ENCODE results near the gene ESRRG.

ESRRG gene

DNA sequence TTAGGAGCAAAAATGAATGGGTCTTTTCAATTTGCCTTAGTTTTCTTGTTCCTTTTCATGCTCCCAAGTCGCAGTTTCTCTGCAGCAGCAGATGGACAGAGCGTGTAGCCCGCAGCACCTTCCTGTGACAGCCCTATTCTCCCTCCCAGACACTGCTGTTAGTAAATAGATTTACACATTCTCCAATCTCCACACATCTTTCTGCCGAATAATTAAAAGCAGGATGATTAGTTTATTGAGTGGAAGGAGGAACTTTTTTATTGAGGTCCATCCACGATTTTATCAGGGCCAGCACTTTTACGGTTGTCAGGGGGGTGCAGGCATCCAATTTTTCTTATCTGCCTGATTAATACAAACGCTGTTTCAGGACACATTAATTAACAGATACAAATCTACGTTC, 201.8 kb downstream of the ESRRG start:
- H2AFZ ChIP-seq (ENCODE audit: low read length) = no peak overlapping the region
- H3K36me3 ChIP-seq (ENCODE audit: insufficient read depth, low read length) = no peaks in the 10 kb centered on the region
- H3K9me3 ChIP-seq (ENCODE audit: low read length) = no peaks in the 10 kb centered on the region
- no peak overlapping the region for H3K9ac ChIP-seq (ENCODE audit: low read length)
- no peak overlapping the region for H3K27ac ChIP-seq (ENCODE audit: low read depth, low read length, poor library complexity, severe bottlenecking)
- no peaks in the 10 kb centered on the region for H3F3A ChIP-seq (ENCODE audit: insufficient read depth, low read length)
- no peaks in the 10 kb centered on the region for H3K79me2 ChIP-seq (ENCODE audit: insufficient read depth, low read length)
- H3K4me1 ChIP-seq (ENCODE audit: insufficient read depth, low read length, severe bottlenecking) = no peaks in the 10 kb centered on the region
- no peaks in the 10 kb centered on the region for H4K20me1 ChIP-seq (ENCODE audit: insufficient read depth, low read length)
- no peaks in the 10 kb centered on the region for H3K27me3 ChIP-seq (ENCODE audit: insufficient read depth, low read length)
- no peak overlapping the region for H3K4me3 ChIP-seq (ENCODE audit: low read depth, low read length, poor library complexity, severe bottlenecking)
- H3K9me2 ChIP-seq (ENCODE audit: low read depth, low read length) = no peaks in the 10 kb centered on the region
- H3K4me2 ChIP-seq (ENCODE audit: low read length) = no peak overlapping the region
- TF ChIP-seq EZH2 (IDR thresholded peaks at IDR 0.05; ENCODE audit: borderline replicate concordance, low read length) = no peak
- TF ChIP-seq, protein P1, sequence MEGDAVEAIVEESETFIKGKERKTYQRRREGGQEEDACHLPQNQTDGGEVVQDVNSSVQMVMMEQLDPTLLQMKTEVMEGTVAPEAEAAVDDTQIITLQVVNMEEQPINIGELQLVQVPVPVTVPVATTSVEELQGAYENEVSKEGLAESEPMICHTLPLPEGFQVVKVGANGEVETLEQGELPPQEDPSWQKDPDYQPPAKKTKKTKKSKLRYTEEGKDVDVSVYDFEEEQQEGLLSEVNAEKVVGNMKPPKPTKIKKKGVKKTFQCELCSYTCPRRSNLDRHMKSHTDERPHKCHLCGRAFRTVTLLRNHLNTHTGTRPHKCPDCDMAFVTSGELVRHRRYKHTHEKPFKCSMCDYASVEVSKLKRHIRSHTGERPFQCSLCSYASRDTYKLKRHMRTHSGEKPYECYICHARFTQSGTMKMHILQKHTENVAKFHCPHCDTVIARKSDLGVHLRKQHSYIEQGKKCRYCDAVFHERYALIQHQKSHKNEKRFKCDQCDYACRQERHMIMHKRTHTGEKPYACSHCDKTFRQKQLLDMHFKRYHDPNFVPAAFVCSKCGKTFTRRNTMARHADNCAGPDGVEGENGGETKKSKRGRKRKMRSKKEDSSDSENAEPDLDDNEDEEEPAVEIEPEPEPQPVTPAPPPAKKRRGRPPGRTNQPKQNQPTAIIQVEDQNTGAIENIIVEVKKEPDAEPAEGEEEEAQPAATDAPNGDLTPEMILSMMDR (IDR thresholded peaks at IDR 0.05; ENCODE audit: low read length) = no peak

DNA sequence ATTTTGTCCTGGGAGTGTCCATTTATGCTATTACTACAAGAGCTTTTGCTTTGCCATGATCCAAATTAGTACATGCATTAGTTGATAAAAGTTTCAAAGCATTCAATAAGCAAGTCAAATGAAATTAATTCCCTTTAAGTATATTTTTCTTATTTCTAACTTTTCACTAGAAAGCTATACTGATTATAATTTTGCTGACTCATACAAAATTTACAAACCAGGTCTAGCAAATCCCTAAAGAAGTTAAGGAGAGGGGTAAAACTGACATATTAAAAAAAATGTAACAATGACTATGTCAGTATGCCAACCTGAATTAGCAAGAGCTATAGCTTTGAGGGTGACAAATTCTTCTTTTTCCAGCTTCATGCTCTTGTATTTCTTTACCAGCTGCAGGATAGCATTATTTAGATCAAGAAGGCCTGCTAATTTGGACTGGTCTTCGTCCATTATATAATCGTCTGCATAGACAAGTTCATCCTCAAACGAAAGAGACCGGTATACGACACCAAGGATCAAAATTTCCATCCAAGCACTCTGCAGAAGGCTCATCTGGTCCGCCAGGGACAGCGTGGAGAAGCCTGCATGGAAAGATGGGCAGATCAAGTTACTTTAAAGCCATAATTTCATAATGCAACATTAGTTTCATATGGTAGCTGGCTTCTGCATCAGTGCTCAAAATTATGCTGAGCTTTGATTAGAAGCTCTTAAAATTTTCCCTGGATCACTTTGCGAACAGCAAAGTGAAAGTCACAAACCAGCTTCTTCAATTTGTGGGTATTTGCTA, 204.2 kb downstream of the ESRRG start:
- H3K4me2 ChIP-seq (ENCODE audit: low read length) = no peak overlapping the region
- no peaks in the 10 kb centered on the region for H3K79me2 ChIP-seq (ENCODE audit: insufficient read depth, low read length)
- H3K27me3 ChIP-seq (ENCODE audit: insufficient read depth, low read length) = no peaks in the 10 kb centered on the region
- no peak overlapping the region for H3K27ac ChIP-seq (ENCODE audit: low read depth, low read length, poor library complexity, severe bottlenecking)
- no peaks in the 10 kb centered on the region for H4K20me1 ChIP-seq (ENCODE audit: insufficient read depth, low read length)
- no peaks in the 10 kb centered on the region for H3K36me3 ChIP-seq (ENCODE audit: insufficient read depth, low read length)
- no peaks in the 10 kb centered on the region for H3K9me3 ChIP-seq (ENCODE audit: low read length)
- H3K9ac ChIP-seq (ENCODE audit: low read length) = no peak overlapping the region
- H3K9me2 ChIP-seq (ENCODE audit: low read depth, low read length) = no peaks in the 10 kb centered on the region
- no peaks in the 10 kb centered on the region for H3F3A ChIP-seq (ENCODE audit: insufficient read depth, low read length)
- TF ChIP-seq EZH2 (IDR thresholded peaks at IDR 0.05; ENCODE audit: borderline replicate concordance, low read length) = no peak
- TF ChIP-seq, protein P1 (IDR thresholded peaks at IDR 0.05; ENCODE audit: low read length) = no peak
- no peaks in the 10 kb centered on the region for H3K4me1 ChIP-seq (ENCODE audit: insufficient read depth, low read length, severe bottlenecking)
- H3K4me3 ChIP-seq (ENCODE audit: low read depth, low read length, poor library complexity, severe bottlenecking) = no peak overlapping the region
- H2AFZ ChIP-seq (ENCODE audit: low read length) = no peak overlapping the region

DNA sequence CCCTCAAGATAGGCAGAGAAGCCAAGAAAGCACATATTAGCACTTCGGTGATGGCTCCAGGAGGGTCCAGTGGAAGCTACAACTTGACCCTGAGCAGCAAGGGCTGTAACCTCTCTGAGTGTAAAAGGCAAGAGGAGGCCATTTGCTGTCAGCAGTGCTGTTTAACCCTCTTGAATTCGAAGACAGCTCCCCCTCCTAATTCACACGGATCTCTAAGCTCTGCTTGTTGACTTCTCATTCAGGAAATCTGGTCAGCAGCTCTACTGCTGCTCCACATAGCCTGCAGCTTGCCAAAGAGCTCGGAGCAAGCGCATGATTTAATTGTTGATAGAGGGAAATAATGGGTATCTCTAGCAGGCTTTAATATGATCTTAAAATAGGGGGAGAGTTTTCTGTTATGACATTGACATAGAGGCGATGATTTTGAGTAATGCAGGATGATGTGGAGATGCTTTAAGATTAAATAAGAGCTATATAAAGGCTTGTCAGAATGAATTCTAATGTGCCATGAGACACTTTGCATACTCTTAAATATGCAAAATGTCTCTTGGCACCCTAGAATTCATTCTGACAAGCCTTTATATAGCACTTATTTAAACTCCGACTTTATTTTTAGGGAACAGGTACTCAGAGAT, 220.6 kb downstream of the ESRRG start:
- H3K36me3 ChIP-seq (ENCODE audit: insufficient read depth, low read length) = no peaks in the 10 kb centered on the region
- H3K9me2 ChIP-seq (ENCODE audit: low read depth, low read length) = no peaks in the 10 kb centered on the region
- no peak overlapping the region for H3K4me2 ChIP-seq (ENCODE audit: low read length)
- H3K27me3 ChIP-seq (ENCODE audit: insufficient read depth, low read length) = no peaks in the 10 kb centered on the region
- no peak overlapping the region for H3K27ac ChIP-seq (ENCODE audit: low read depth, low read length, poor library complexity, severe bottlenecking)
- H3K9me3 ChIP-seq (ENCODE audit: low read length) = no peaks in the 10 kb centered on the region
- H3K79me2 ChIP-seq (ENCODE audit: insufficient read depth, low read length) = no peaks in the 10 kb centered on the region
- no peak overlapping the region for H3K9ac ChIP-seq (ENCODE audit: low read length)
- H3F3A ChIP-seq (ENCODE audit: insufficient read depth, low read length) = no peaks in the 10 kb centered on the region
- H3K4me1 ChIP-seq (ENCODE audit: insufficient read depth, low read length, severe bottlenecking) = no peaks in the 10 kb centered on the region
- H2AFZ ChIP-seq (ENCODE audit: low read length) = no peak overlapping the region
- no peak overlapping the region for H3K4me3 ChIP-seq (ENCODE audit: low read depth, low read length, poor library complexity, severe bottlenecking)
- TF ChIP-seq, protein P1 (IDR thresholded peaks at IDR 0.05; ENCODE audit: low read length) = no peak
- TF ChIP-seq EZH2 (IDR thresholded peaks at IDR 0.05; ENCODE audit: borderline replicate concordance, low read length) = no peak
- no peaks in the 10 kb centered on the region for H4K20me1 ChIP-seq (ENCODE audit: insufficient read depth, low read length)

Measured in OCI-LY1 (cell line).